ENCODE results near the gene SRSF12. TPM values are rescaled to one million over a fixed set of nuclear protein-coding genes. Genes with fewer than 3 reads are reported as not detected.

SRSF12 gene
- total RNA-seq: under 0.01 and 0.37 TPM in 2 replicates

GRCh38 chr6:89117211-89118108 lies at the start of gene SRSF12:
SRSF12 (minus strand) TSS chr6:89118071; CDS start chr6:89117887, 184 bp downstream.

GRCh38 chr6:89145956-89146717 lies 28.3 kb upstream of the SRSF12 start, which contains the start of gene PM20D2:
PM20D2 (plus strand) TSS chr6:89146055; CDS start chr6:89146145, 90 bp downstream.

DNA sequence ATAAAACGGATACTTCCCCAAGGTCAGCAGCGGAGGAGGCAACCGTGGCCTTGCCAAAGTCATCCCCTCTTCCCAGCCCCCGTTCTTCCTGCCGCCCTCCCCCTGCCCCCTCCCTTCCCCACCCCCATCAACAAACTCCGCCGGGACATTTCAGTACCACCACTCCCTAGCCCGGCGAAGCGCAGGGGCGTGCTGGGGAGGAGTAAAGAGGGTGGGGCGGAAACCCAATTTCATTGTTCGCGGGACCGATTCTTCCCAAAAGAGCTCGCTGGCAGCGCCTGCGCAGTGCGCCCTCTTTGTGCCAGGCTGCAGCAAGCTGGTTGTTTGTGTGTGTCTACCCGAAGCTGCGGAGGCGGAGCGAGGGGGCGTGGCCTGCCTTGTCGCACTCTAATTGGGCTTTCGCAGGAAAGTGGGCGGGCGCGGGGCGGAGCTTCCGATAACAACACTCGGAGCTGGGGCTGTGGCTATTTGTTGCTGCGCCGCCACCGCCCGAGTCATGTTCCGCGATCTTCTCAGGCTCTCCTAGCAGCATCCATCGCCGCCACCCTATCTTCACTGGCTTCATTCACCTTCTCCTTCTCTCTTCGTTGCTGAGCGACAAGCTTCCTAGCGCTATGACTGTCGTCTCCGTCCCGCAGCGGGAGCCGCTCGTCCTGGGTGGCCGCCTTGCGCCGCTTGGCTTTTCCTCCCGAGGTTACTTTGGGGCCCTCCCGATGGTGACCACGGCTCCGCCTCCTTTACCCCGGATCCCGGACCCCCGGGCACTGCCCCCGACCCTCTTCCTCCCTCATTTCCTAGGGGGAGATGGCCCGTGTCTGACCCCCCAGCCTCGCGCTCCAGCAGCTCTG lies 37.4 kb downstream of the SRSF12 start, which contains the start of gene PNRC1:
TSS of gene PNRC1 (plus strand) at position 471 of the 848 bp plus-strand sequence. CDS start at position 615, 144 bp downstream.

Small RNA genes within 50 kb of the gene (small RNA-seq; reads per million reads assigned to genes)
- not detected for gene RN7SL336P
- 1.6 reads per million, percentile 73 among the genes with 10 or more reads in this experiment for gene RNU2-61P

Other genes with a start within 250 kb of the SRSF12 start
- gene RNGTT, start 154.5 kb downstream of the SRSF12 start, total RNA-seq: 12.9 and 30.7 TPM in 2 replicates
- 38.5 and 63.2 TPM in 2 replicates for gene PNRC1, start 37.3 kb downstream of the SRSF12 start, total RNA-seq
- 9.2 and 13.1 TPM in 2 replicates for gene PM20D2, start 28.0 kb upstream of the SRSF12 start, total RNA-seq
- not detected in 2 replicates for gene GABRR1, start 99.3 kb upstream of the SRSF12 start, total RNA-seq
- 0.37 TPM in 1 of 2 replicates, not detected in the other for gene GABRR2, start 197.2 kb upstream of the SRSF12 start, total RNA-seq
- 30.1 and 38.7 TPM in 2 replicates for gene UBE2J1, start 234.7 kb upstream of the SRSF12 start, total RNA-seq

All from subcutaneous preadipocyte (primary cell).